AG10803 (cell line): ENCODE results near the gene PDGFD.

Experiments used
- DNase-seq: peaks from one replicate; pipeline ENCODE4 v3.0.0; 2010; ENCODE audit warnings: low read depth
- H3K4me3 ChIP-seq: 2 replicates; pipeline ENCODE4 v1.5.1; 2011; ENCODE audit warnings: mild to moderate bottlenecking, low read length, control low read depth
- TF ChIP-seq, protein P1 (sequence below): conservative IDR thresholded peaks from 2 replicates; pipeline ENCODE4 v1.5.1; 2011; ENCODE audit warnings: mild to moderate bottlenecking, low read length, control low read depth, inconsistent platforms

Gene PDGFD

DNA sequence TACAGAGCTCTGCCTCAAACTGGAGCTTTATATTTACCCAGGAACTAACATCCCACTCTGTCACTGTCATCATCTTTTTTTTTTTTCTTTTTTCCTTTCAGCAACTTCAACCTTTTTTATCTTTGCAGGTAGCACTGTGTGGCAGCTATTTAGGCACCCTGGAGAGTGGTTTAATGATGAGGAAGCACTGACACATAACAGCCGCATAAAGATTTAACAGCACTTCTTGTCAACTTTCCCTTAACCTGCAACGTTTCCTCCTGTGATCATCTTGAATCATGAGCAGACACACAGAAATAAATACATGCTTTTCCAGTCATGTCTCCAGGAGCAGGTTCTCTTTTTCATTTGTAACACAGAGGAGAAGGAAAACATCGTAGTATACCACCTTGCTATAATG, 34.8 kb downstream of the PDGFD start:
- DNase-seq, result no peak
- H3K4me3 ChIP-seq, result no peak overlapping the region
- TF ChIP-seq, protein P1, sequence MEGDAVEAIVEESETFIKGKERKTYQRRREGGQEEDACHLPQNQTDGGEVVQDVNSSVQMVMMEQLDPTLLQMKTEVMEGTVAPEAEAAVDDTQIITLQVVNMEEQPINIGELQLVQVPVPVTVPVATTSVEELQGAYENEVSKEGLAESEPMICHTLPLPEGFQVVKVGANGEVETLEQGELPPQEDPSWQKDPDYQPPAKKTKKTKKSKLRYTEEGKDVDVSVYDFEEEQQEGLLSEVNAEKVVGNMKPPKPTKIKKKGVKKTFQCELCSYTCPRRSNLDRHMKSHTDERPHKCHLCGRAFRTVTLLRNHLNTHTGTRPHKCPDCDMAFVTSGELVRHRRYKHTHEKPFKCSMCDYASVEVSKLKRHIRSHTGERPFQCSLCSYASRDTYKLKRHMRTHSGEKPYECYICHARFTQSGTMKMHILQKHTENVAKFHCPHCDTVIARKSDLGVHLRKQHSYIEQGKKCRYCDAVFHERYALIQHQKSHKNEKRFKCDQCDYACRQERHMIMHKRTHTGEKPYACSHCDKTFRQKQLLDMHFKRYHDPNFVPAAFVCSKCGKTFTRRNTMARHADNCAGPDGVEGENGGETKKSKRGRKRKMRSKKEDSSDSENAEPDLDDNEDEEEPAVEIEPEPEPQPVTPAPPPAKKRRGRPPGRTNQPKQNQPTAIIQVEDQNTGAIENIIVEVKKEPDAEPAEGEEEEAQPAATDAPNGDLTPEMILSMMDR, result no peak

DNA sequence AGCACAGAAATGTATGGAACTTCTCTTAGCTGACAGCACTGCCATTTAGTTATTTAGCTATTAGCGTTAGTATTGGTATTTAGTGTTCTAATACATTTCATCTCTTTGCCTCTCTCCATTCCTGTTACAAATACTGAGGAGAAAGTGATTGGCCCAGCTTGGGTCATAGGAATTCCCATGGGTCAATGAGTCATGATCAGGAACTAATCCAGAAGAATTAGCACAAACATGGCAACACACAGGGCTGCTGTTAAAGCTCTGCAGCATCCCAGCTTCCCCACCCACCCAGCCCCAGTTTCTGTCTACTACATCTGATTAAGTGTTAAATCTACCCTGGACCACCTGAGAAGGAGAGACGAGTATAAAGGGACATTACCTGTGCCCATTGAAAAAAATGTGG, 36.1 kb downstream of the PDGFD start:
- H3K4me3 ChIP-seq, result no peak overlapping the region
- peak; percentile 63 for DNase-seq
- TF ChIP-seq, protein P1, result no peak

DNA sequence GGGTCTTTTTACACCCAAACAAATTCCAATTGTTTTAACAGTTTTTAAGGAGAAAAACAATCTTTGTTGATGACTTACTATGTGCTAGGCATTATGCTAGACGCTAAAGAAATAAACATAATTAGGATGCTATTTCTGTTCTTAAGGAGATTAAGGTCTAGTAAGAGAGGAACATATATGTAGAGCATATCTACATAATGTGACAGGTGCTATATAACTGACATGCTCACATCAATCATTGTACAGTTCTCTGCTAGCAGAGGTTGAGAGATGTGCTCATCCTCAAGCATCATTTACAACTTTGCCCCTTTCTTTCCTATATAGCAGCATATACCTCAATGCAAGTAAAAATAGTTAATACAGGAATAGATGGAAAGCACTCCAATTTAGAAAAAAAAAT, 37.5 kb downstream of the PDGFD start:
- H3K4me3 ChIP-seq, result no peak overlapping the region
- TF ChIP-seq, protein P1, result no peak
- DNase-seq, result no peak

DNA sequence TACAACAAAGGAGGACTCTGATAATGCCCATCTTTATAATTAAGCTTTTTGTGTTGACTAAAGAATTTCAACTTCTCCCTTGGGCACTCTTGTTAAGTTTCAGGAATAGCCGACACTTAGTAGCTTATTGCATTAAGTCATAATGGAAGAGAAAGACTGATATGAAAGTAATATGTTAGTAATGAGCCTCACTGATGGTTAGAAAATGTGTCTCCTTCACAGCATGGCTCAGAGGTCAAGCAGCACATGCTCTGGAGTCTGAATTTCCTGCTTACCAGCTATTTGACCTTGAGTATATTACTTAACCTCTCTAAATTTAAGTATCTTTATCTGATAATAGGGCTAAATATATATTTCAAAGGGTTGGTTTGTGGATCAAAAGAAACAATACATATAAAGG, 39.0 kb downstream of the PDGFD start:
- no peak overlapping the region for H3K4me3 ChIP-seq
- TF ChIP-seq, protein P1, result no peak
- no peak for DNase-seq

DNA sequence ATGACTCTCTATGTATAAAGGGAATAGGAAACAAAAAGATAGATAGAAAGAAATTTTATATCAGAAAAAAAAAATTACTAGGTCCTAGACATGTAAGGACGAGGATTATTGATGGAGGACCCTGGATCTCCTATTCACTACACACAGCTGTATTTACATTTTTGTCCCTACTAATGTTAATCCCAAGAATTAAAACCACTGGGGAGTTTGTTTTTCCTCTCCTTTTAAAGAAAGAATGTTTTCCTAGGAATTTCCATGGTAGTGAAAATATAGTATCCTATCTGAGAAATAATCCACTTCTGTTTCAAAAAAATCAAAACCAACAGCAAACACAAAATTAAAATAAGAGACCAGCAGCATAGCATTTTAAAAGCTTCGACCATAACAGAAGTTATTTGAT, 41.1 kb downstream of the PDGFD start:
- TF ChIP-seq, protein P1, result no peak
- no peak for DNase-seq
- no peak overlapping the region for H3K4me3 ChIP-seq

DNA sequence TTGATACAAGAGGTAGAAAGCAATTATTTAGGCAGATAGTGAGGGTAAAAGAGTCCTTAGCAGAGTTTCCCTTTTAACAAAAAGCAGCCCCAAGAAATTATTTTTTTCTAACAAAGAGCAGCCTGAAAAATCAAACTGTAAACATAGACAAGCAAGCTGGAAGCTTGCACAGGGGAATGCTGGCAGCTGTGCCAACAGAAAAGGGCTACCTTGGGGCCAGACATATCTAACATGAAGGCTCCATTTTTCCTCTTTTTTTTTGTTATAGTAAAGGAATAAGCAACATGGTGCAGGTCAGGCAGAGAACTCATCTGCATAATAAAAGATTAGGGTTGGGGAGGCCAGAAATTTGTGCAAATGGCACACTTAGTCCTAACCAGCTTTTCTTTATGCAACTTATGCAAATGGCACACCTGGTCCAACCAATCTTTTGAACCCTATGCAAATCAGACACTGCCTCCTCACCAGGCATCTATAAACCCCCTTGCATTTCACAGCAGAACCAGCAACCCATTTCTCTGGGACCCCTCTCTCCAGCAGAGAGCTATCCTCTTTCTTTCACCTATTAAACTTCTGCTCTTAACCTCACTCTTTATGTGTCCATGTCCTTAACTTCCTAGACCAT, 41.8 kb downstream of the PDGFD start:
- DNase-seq, result no peak
- TF ChIP-seq, protein P1, result no peak
- no peak overlapping the region for H3K4me3 ChIP-seq

DNA sequence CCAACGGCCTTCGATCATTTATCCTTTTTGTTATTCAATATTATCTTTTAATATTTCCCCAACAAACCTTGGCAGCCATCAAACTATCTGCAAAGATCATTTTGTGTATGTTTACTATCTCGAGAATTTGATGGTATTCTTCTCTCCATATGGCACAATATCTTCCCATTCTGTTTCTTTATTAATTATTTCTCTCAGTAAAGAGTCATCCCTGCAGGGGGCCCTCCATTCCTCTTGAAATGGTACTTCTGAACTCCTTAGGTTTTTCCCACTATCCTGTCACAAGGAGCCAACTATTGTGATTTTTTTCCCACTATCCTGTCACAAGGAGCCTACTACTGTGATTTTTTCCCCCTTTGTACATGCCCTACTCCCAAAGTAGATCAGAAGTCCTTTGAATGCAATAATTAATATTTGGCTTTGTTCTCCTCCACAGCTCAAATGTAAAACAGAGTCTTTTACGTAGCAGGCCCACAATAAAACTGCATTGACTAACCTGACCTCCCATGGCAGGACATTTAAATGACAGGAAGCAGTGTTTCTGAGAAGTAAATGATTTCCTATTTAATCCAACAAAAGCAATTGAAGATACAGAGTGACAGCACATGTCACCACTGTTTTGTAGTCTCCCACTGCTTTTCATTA, 43.3 kb downstream of the PDGFD start:
- no peak for DNase-seq
- TF ChIP-seq, protein P1, result no peak
- no peak overlapping the region for H3K4me3 ChIP-seq
